Stimulated activated CD4-positive, alpha-beta T cell treated with anti-CD3 and anti-CD28 coated beads, TNF-alpha, amount 100 ng/mL, for 1 hour (primary cell): ENCODE data around the gene OLA1.

Experiments
- DNase-seq, 3 donors: peaks; one replicate each; pipeline ENCODE4 v3.0.0-alpha.2; 2020; ENCODE audit warnings: low read depth in 3 of 3, low spot score in 1 of 3

The OLA1 gene

GRCh38 chr2:174070281-174070680 is 178.1 kb downstream of the OLA1 start:
- DNase-seq, result no peak

DNA sequence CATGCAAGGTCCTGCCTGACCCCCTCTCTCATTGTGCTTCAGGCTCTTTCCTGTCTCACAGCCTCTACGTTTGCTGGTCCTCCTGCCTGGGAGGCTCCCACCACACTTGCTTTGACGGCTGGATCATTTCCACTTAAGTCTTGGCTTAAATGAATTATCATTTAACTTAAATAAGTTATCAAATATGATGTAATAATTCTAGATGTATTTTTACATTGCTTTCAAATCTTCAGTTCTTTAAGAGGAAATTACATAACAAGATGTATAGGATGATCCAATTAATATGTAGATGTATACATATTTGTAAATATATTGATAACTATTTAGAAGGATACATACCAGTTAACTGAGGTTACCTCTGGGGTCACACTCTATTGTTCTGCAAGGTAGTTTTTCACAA is 180.5 kb downstream of the OLA1 start:
- DNase-seq, result no peak

DNA sequence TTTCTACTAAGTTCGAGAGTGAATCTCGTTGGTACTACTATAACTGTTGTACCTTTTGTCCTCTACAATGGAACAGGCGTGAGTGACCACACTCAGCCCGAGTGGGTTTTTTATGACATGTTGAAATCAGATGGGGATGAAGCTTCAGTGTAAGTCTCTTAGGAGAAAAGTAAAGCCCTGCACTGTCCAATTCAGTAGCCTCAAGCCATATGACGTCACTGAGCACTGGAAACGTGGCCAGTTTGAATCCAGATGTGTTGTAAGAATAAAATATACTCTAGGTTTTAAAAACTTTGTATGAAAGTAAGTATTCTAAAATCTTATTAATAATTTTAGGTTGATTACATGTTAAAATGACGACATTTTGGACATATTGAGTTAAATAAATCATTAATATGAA is 181.5 kb downstream of the OLA1 start:
- DNase-seq, result no peak

GRCh38 chr2:174063492-174064092 is 184.7 kb downstream of the OLA1 start:
- DNase-seq, result no peak

- no peak for DNase-seq
Measured at GRCh38 chr2:174062934-174063333, 185.4 kb downstream of the OLA1 start.

DNA sequence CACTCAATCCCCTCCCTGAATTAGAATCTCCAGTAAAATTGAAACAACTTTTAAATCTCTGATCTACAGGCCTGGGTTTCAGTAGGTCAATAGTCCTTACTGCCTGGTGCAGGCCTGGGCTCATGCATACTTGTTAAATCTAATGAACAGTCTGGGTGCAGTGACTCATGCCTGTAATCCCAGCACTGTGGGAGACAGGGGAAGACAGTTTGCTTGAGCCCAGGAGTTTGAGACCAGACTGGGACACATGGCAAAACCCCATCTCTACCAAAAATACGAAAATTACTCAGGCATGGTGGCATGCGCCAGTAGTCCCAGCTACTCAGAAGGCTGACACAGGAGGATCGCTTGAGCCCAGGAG is 188.5 kb downstream of the OLA1 start:
- no peak for DNase-seq

GRCh38 chr2:174059178-174059883 is 189.0 kb downstream of the OLA1 start:
- DNase-seq, result no peak

DNA sequence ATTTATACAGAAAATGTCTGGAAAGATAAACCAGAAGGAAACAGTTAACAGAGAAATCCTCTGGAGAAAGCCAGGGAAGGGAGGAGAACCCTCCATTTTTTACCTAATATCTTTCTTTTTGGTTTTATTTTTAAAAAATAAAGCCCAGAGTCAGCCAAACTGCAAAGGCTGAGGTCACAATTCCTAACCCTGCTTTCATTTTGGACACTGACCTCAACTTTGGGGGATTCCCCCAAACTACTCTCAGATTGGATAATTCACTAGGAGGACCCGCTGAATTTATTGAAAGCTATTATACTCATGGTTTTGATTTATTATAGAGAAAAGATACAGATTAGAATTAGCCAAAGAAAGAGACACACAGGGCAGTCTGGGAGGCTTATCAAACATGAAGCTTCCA is 189.9 kb downstream of the OLA1 start:
- no peak for DNase-seq

DNA sequence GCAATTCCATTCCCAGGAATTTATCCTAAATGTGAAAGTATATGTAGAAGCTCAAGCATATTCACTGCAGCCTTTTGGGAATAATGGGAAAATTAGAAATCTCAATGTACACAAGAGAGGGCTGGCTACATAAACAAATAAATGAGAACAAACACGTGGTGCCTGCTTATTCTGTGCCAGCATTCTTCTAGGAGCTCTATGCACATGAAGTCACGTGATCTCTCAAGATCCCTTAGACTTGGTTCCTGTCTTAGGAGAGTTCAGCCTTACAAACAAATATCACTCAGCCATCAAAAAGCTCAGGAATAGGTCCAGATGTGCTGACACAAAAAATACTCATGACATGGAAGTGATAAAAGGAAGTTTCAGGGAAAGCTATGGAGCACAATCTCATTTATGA is 190.3 kb downstream of the OLA1 start:
- DNase-seq, result no peak

- no peak for DNase-seq
Measured at GRCh38 chr2:174054926-174055325, 193.4 kb downstream of the OLA1 start.

DNA sequence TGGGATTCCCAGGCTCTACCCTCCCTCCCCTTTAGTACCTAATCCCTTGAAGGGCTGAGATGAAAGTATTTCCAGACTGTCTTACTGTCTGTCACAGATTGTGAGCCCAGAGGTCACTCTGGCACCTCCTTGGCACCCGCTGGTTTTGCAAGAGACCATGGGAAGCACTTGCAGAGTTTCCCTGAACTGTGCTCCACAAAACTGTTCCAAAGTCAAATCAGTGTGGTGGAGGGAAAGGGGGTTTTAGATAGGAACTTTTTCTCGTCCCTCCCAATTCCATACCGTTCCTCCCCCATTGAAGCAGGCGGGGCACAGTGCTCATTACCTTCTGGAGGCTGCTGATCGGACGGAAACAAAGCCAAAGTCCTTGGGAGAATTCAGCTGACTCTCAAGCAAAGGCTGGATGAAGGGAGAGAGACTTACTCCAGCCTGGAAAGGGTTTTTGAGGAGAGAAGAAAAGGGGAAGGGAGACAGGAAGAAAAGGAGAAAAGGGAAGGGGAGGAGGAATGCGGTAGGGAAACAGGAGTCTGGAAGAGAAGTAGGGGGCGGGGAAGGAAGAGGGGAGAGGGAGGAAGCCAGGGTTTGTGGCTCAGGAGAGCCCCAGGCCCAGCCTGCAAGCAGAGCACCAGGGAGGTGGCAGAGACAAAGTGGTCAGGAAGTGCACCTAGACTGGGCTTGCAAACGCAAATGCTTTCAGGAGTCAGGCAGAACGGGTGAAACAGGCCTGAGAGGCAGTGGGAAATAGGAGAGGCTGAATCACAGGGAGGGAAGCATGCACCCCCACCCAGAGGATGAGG is 194.8 kb downstream of the OLA1 start:
- no peak for DNase-seq

- DNase-seq, result no peak
Measured at GRCh38 chr2:174052584-174052976, 195.8 kb downstream of the OLA1 start.

- no peak for DNase-seq
Measured at GRCh38 chr2:174051741-174052583, 196.4 kb downstream of the OLA1 start.

- DNase-seq, result no peak
Measured at GRCh38 chr2:174051068-174051467, 197.3 kb downstream of the OLA1 start.

GRCh38 chr2:174049895-174050294 is 198.4 kb downstream of the OLA1 start:
- no peak for DNase-seq

DNA sequence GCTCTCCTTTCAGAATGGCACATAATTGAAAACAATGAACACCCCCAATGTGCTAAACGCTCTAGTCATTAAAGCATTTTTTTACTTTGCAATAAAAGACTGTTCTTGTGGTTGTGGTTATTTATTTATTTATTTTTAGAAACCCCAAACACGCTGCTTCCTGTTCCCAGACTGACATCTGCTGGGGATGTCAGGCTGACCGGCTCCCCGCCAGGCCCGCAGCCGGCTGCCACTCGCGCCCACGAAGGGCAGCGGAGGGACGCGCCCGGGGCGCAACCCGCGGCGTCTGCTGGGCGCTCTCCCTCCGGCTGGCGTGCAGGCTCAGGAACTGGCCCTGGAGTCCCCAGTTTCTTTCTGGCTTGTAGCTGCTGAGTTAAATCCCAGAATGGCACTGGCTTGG is 200.1 kb downstream of the OLA1 start:
- DNase-seq, result no peak

- DNase-seq, result no peak
Measured at GRCh38 chr2:174047746-174048145, 200.6 kb downstream of the OLA1 start.

- DNase-seq, result no peak
Measured at GRCh38 chr2:174046172-174046571, 202.2 kb downstream of the OLA1 start.

GRCh38 chr2:174044556-174044955 is 203.8 kb downstream of the OLA1 start:
- DNase-seq, result no peak

DNA sequence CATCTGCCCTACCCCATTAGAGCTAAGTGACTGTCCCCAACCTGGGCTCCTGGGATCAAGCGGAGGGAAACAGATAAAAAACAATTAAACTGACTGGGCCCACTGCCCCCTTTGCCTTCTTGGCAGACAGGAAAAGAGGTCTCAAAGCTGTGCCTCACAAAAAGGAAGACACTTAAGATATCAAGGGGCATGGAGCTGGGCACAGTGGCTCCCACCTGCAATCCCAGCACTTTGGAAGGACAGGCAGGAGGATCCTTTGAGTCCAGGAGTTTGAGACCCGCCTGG is 208.0 kb downstream of the OLA1 start:
- no peak for DNase-seq

DNA sequence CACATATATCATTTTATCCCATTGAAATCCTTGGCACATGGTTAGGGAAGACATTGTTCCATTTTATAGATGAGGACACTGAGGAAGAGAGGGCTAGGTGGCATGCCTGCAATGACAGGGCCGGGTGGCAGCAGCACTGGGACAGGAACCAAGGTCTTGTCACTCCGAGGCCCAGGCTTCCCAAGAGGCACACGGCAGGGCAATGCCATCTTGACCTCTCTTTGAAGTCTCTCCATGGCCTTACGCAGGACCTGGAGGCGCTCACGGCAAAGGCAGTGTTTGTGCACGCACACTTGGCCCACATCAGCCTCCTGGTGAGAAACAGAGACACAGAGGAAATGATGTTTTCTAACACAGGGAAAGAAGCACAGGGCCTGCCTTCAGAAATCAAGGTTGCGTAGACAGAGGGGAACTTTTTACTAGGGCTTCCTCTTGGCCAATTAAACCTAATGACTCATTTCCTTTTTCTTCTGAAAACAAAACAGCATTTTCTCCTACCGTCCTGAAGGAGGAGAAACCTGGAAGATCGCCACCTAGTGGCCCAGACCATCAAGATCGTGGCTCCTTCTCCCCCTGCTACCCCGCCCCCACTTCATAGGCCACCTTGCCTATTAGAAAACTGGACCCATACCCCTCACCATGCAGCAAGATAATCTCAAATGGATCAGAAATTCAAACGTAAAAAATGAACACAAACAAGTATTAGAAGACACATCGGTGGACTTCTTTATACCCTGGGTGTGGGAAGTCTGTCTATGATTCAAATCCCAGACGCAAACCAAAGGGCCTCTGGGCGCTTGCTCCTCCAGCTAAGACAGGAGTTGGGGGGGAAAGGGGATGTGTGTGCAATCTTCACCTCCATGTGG is 208.5 kb downstream of the OLA1 start:
- DNase-seq, result peak; percentile 47 to 71 (median 66)
